ENCODE data around the gene ATP6V0E2. TPM values are rescaled to one million over a fixed set of nuclear protein-coding genes. Genes with fewer than 3 reads are reported as not detected.

ATP6V0E2 gene
- total RNA-seq (10 to 100 TPM; 19.3 to 33.3 (median 28.0) TPM), polyA plus RNA-seq (10 to 100 TPM; 23.0 to 35.4 (median 33.4) TPM)
- long read RNA-seq, donor 1, partial matches to known transcripts: 0 of 4 reads
- long read RNA-seq, donor 1, other reads (novel, unspliced or antisense): 0 of 4 reads
- long read RNA-seq, donor 2, partial matches to known transcripts: 0 of 4 reads
- long read RNA-seq, donor 2, other reads (novel, unspliced or antisense): 0 of 4 reads

DNA sequence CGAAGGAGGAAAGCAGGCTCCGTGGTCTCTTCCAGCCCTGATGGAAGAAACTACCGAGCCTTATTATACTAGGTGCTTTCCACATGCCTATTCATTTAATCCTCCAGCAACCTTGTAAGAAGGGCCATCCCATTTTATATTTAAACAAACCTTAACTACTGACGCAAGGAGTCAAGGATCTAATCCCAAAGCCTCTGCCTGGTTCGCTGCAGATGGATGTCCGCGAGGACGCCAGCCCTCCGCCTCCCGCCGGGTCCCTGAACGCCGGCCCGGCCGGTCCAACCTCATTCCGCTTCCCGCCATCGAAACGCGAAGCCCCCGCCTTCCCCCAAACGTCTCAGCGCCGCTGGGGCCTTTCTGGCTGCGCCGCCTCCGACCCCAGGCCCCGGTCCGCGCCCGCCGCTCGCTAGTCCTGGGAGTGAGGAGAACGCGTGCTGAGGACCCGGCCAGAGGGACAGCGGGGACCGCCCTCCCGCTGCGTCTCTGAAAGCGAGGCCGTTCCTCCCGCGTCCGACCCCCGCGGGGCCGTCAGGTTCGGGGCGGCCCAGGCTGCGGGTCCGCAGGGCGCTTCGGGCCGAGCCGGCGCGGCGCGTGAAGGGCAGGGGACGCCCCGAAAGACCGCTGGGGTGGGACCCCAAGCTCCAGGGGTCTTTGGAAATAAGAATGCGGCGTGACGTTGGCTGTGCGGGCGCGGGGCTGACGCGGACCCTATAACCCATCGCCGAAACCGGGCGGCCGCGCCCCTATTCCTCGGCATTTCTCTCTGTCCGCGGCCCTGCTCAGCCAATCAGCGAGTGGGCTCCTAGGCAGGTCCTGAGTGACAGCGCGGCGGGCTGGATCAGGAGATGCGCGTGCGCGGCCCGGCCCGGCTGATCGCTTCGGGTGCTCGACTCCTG, at the start of gene ATP6V0E2:
Gene ATP6V0E2 (plus strand): TSS at position 896 of the 896 bp plus-strand sequence. CDS start 97 bp downstream, outside the sequence.
- peak; percentile 98 for DNase-seq
- no peak for TF ChIP-seq POLR2A (IDR thresholded peaks at IDR 0.05)
- TF ChIP-seq, protein P1, sequence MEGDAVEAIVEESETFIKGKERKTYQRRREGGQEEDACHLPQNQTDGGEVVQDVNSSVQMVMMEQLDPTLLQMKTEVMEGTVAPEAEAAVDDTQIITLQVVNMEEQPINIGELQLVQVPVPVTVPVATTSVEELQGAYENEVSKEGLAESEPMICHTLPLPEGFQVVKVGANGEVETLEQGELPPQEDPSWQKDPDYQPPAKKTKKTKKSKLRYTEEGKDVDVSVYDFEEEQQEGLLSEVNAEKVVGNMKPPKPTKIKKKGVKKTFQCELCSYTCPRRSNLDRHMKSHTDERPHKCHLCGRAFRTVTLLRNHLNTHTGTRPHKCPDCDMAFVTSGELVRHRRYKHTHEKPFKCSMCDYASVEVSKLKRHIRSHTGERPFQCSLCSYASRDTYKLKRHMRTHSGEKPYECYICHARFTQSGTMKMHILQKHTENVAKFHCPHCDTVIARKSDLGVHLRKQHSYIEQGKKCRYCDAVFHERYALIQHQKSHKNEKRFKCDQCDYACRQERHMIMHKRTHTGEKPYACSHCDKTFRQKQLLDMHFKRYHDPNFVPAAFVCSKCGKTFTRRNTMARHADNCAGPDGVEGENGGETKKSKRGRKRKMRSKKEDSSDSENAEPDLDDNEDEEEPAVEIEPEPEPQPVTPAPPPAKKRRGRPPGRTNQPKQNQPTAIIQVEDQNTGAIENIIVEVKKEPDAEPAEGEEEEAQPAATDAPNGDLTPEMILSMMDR (IDR thresholded peaks at IDR 0.05 in 8 of 11, conservative IDR thresholded peaks at IDR 0.05 in 3 of 11): peak in 1 of 11 experiments; percentile 1
- intact Hi-C loops (cut with DNase I; ENCODE audit: low total_unique reads): no loop called here
- Histone ChIP-seq H3K27me3 (replicated peaks in 1 of 7) (peaks cover 0 to 15% (median 0%) of the 10 kb centered on the region in 7 donors), H3K27ac (peak within 1 kb of the TSS; percentile 53 to 90 (median 87)), H3K4me1 (peaks cover 30 to 78% (median 60%) of the 10 kb centered on the region in 6 donors), H3K36me3 (peaks cover 0 to 31% (median 0%) of the 10 kb centered on the region in 6 donors), H3K9me3 (no peaks in the 10 kb centered on the region), H3K4me3 (peak within 1 kb of the TSS; percentile 61 to 94 (median 84))
- 1% methylated on average over 14 to 93 of the region's 93 CpGs for WGBS, 5 donors

DNA sequence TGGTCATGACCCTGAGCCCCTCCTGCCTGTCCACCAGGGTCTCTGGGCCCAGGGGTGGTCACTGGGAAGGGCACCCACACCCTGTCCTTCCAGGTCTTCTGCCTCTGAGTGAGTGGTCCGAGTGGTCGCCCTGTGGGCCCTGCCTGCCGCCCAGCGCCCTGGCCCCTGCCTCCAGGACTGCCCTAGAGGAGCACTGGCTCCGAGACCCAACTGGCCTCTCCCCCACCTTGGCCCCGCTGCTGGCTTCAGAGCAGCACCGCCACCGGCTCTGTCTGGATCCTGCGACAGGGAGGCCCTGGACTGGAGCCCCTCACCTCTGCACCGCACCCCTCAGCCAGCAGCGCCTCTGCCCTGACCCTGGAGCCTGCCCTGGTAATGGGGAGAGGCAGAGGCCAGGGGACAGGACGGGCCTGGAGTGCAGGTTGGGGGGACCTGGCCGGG, 49.4 kb upstream of the ATP6V0E2 start:
- 81 to 96% (median 92%) methylated on average over 6 to 13 of the region's 13 CpGs for WGBS, 5 donors
- intact Hi-C loops (cut with DNase I; ENCODE audit: low total_unique reads): no loop called here
- Histone ChIP-seq H3K4me3 (no peak overlapping the region), H3K36me3 (no peaks in the 10 kb centered on the region), H3K27me3 (replicated peaks in 1 of 7) (peaks cover 0 to 5% (median 0%) of the 10 kb centered on the region in 7 donors), H3K27ac (no peak overlapping the region), H3K4me1 (no peaks in the 10 kb centered on the region), H3K9me3 (no peaks in the 10 kb centered on the region)
- DNase-seq: peak; percentile 69
- TF ChIP-seq POLR2A (IDR thresholded peaks at IDR 0.05) (no peak), POLR2AphosphoS5 (IDR thresholded peaks at IDR 0.05) (no peak)
- TF ChIP-seq, protein P1 (IDR thresholded peaks at IDR 0.05 in 8 of 11, conservative IDR thresholded peaks at IDR 0.05 in 3 of 11): no peak

DNA sequence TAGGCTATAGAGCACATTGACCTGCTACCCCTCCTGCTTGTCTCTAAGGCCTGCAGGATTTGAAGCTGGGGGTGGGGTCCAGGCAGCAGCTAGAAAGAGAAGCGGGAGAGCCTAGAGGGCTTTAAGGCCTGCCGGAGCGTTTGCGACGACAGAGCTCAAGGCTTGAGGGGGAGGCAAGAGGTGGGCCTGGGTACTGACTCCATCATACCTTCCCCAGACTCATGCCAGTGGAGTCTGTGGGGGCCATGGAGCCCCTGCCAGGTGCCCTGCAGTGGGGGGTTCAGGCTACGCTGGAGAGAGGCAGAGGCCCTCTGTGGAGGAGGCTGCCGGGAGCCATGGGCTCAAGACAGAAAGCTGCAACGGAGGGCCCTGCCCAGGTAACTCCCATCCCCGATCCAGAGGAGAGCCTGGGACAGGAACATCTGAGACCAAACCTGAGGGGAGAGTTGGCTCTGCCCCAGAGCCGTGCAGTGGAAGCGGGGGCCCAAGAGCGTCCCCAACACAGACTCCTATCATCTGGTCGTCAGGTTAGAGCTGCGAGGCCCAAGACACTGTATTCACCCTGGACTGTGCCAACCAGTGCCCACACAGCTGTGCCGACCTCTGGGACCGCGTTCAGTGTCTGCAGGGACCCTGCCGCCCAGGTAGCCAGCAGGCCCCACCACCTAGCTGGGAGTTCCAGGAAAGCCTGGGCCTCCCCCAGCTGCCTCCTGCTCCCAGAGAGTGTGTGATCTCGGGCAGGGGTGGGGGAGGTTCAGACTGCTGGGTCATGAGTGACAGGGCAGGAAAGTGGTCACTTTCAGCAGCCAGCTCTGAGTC, 48.8 kb upstream of the ATP6V0E2 start:
- H3K27me3 ChIP-seq (replicated peaks in 1 of 7): peaks cover 0 to 5% (median 0%) of the 10 kb centered on the region in 7 donors
- H3K4me1 ChIP-seq: no peaks in the 10 kb centered on the region
- no peak overlapping the region for H3K27ac ChIP-seq
- no peaks in the 10 kb centered on the region for H3K9me3 ChIP-seq
- DNase-seq: peak; percentile 69
- TF ChIP-seq POLR2AphosphoS5 (IDR thresholded peaks at IDR 0.05): no peak
- TF ChIP-seq POLR2A (IDR thresholded peaks at IDR 0.05): no peak
- TF ChIP-seq, protein P1 (IDR thresholded peaks at IDR 0.05 in 8 of 11, conservative IDR thresholded peaks at IDR 0.05 in 3 of 11): no peak
- no peaks in the 10 kb centered on the region for H3K36me3 ChIP-seq
- no peak overlapping the region for H3K4me3 ChIP-seq
- WGBS, 5 donors: 89 to 93% (median 92%) methylated on average over 12 to 19 of the region's 19 CpGs
- intact Hi-C loops (cut with DNase I; ENCODE audit: low total_unique reads): no loop called here
